ENCODE data around the gene KBTBD3. TPM values are rescaled to one million over a fixed set of nuclear protein-coding genes. Genes with fewer than 3 reads are reported as not detected.

The KBTBD3 gene
- total RNA-seq, 2 donors from 2014 or later = 5.1 to 10.6 TPM

GRCh38 chr11:106098893-106099553 lies 21.9 kb upstream of the KBTBD3 start:
- DNase-seq (ENCODE audit: low spot score) = no peak
- no peak for ATAC-seq (ENCODE audit: insufficient number of reproducible peaks, low FRiP score, low read depth)
- TF ChIP-seq CTCF (IDR thresholded peaks at IDR 0.05) = no peak

GRCh38 chr11:106092446-106092845 lies 15.3 kb upstream of the KBTBD3 start:
- DNase-seq (ENCODE audit: low spot score) (no peak), ATAC-seq (ENCODE audit: insufficient number of reproducible peaks, low FRiP score, low read depth) (no peak)
- Histone ChIP-seq H3K4me3 (no peak overlapping the region), H3K27me3 (replicated peaks; ENCODE audit: insufficient read depth) (no peaks in the 10 kb centered on the region), H3K4me1 (ENCODE audit: control insufficient read depth in 1 of 2, low read depth in 2 of 2) (peaks cover 6 to 13% of the 10 kb centered on the region in 2 donors), H3K9me3 (no peaks in the 10 kb centered on the region), H3K27ac (no peak overlapping the region), H3K36me3 (peaks cover 25% of the 10 kb centered on the region)
- TF ChIP-seq CTCF (IDR thresholded peaks at IDR 0.05) = no peak

More at GRCh38 chr11:106098893-106099553, 21.9 kb upstream of the KBTBD3 start:
- Histone ChIP-seq H3K9me3 (no peaks in the 10 kb centered on the region), H3K27ac (no peak overlapping the region), H3K4me1 (ENCODE audit: control insufficient read depth in 1 of 2, low read depth in 2 of 2) (no peaks in the 10 kb centered on the region), H3K4me3 (no peak overlapping the region), H3K36me3 (peaks cover 21% of the 10 kb centered on the region), H3K27me3 (replicated peaks; ENCODE audit: insufficient read depth) (no peaks in the 10 kb centered on the region)

GRCh38 chr11:106091480-106092123 lies 14.5 kb upstream of the KBTBD3 start:
- Histone ChIP-seq H3K4me3 (no peak overlapping the region), H3K9me3 (no peaks in the 10 kb centered on the region), H3K36me3 (peaks cover 25% of the 10 kb centered on the region), H3K27ac (no peak overlapping the region), H3K4me1 (ENCODE audit: control insufficient read depth in 1 of 2, low read depth in 2 of 2) (peaks cover 13 to 19% of the 10 kb centered on the region in 2 donors), H3K27me3 (replicated peaks; ENCODE audit: insufficient read depth) (no peaks in the 10 kb centered on the region)
- no peak for TF ChIP-seq CTCF (IDR thresholded peaks at IDR 0.05)
- ATAC-seq (ENCODE audit: insufficient number of reproducible peaks, low FRiP score, low read depth) (no peak), DNase-seq (ENCODE audit: low spot score) (no peak)

GRCh38 chr11:106088896-106089295 lies 11.7 kb upstream of the KBTBD3 start:
- ATAC-seq (ENCODE audit: insufficient number of reproducible peaks, low FRiP score, low read depth) (no peak), DNase-seq (ENCODE audit: low spot score) (no peak)
- Histone ChIP-seq H3K27ac (no peak overlapping the region), H3K27me3 (replicated peaks; ENCODE audit: insufficient read depth) (no peaks in the 10 kb centered on the region), H3K36me3 (peaks cover 2% of the 10 kb centered on the region), H3K4me3 (no peak overlapping the region), H3K4me1 (ENCODE audit: control insufficient read depth in 1 of 2, low read depth in 2 of 2) (peaks cover 13 to 24% of the 10 kb centered on the region in 2 donors), H3K9me3 (no peaks in the 10 kb centered on the region)
- TF ChIP-seq CTCF (IDR thresholded peaks at IDR 0.05) = no peak

- H3K4me3 ChIP-seq = no peak overlapping the region
- no peaks in the 10 kb centered on the region for H3K27me3 ChIP-seq (replicated peaks; ENCODE audit: insufficient read depth)
- no peak overlapping the region for H3K27ac ChIP-seq
- ATAC-seq (ENCODE audit: insufficient number of reproducible peaks, low FRiP score, low read depth) (no peak), DNase-seq (ENCODE audit: low spot score) (no peak)
- peak; percentile 79 for TF ChIP-seq CTCF (IDR thresholded peaks at IDR 0.05)
- H3K9me3 ChIP-seq = no peaks in the 10 kb centered on the region
- H3K4me1 ChIP-seq (ENCODE audit: control insufficient read depth in 1 of 2, low read depth in 2 of 2) = peaks cover 13 to 24% of the 10 kb centered on the region in 2 donors
- H3K36me3 ChIP-seq = no peaks in the 10 kb centered on the region
Observed at GRCh38 chr11:106087815-106088435, 10.8 kb upstream of the KBTBD3 start.
